Fibroblast of villous mesenchyme (primary cell): ENCODE measurements around the gene GPS1. TPM values are rescaled to one million over a fixed set of nuclear protein-coding genes. Genes with fewer than 3 reads are reported as not detected.

Experiments
- DNase-seq: peaks from one replicate; pipeline ENCODE4 v3.0.0-alpha.2; 2010; ENCODE audit warnings: low read depth
- H3K4me3 ChIP-seq: 2 replicates; pipeline ENCODE4 v1.5.1; 2011; ENCODE audit warnings: low read depth, mild to moderate bottlenecking, low read length
- CTCF ChIP-seq: IDR thresholded peaks from 2 replicates; pipeline ENCODE4 v1.5.1; 2012; ENCODE audit warnings: low read depth, mild to moderate bottlenecking, low read length; ENCODE audit not compliant: insufficient read depth
- total RNA-seq: library from RNA; depleted of rRNA; stranded (reverse); fragments of >200 nt; gene quantifications from 2 replicates; pipeline ENCODE4 v1.2.3, GENCODE V29; 2012

GPS1 gene
- total RNA-seq, 1 donor = 104 TPM

DNA sequence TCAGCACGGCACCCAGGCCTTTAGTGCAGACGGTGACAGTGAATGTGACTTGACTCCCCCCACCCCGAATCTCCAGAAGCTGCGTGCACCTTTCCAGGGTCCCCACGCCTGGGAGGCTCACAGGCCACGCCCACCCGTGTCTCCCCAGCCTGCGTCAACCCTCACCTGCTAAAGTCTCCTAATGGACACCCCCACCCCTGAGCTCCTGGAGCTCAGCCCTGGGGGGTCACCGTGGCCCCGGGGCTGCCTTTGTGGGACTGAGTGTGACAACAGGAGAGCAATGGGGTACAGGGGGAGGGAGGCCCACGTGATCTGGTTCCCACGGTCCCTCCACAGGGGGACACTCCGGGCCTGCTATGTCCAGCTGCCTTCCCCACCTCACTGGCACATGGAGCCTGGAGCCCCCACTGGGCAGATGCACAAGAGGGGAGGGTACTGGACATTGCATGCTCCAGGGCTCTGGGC is 53.8 kb downstream of the GPS1 start:
- no peak for DNase-seq
- H3K4me3 ChIP-seq = no peak overlapping the region
- no peak for TF ChIP-seq CTCF

GRCh38 chr17:82105882-82106687 is 54.4 kb downstream of the GPS1 start:
- TF ChIP-seq CTCF = peak; percentile 48
- peak; percentile 56 for DNase-seq
- no peak overlapping the region for H3K4me3 ChIP-seq

DNA sequence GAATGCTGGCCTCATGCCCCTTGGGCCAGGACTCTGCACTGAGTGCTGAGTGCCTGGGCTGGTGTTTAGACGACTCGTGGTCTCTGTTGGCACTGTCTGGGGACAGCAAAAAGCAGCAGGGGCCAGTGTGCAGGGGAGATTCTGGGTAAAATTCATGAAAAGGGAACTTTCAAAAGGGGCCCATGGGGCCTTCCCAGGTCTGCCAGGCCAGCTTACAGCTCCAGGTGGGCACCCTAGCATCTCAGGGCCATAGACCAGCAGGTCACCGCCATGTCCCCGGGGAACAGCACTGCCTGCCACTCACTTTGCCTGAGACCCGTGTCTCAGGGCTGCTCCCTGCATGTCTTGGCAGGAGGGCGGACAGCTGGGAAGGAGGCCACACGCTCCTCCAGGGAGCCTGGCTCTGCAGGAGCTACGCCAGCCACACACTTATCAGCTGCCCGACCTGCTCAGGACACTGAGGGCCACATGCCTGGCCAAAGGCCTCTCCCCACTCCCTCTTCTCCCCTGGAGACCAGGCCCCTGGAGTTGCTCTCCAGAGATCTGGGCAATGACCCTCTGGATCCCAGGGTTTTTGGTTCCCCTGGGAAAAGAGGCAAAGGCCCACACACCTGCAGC is 55.1 kb downstream of the GPS1 start:
- no peak overlapping the region for H3K4me3 ChIP-seq
- DNase-seq = no peak
- no peak for TF ChIP-seq CTCF

Other genes starting within 250 kb of the GPS1 start
- not detected in 2 replicates for gene GCGR, start 247.7 kb upstream of the GPS1 start, total RNA-seq
- 55.7 and 96.6 TPM in 2 replicates for gene MCRIP1, start 218.6 kb upstream of the GPS1 start, total RNA-seq
- not detected in 2 replicates for gene PPP1R27, start 216.8 kb upstream of the GPS1 start, total RNA-seq
- 735 and 809 TPM in 2 replicates for gene P4HB, start 191.4 kb upstream of the GPS1 start, total RNA-seq
- gene ARHGDIA, start 180.6 kb upstream of the GPS1 start, total RNA-seq = 106 and 181 TPM in 2 replicates
- gene ALYREF, start 160.3 kb upstream of the GPS1 start, total RNA-seq = 120 and 134 TPM in 2 replicates
- 101 and 150 TPM in 2 replicates for gene ANAPC11, start 160.2 kb upstream of the GPS1 start, total RNA-seq
- 0.43 and 0.64 TPM in 2 replicates for gene NPB, start 149.7 kb upstream of the GPS1 start, total RNA-seq
- gene PCYT2, start 140.5 kb upstream of the GPS1 start, total RNA-seq = 70.8 and 73.1 TPM in 2 replicates
- 14.7 and 18.0 TPM in 2 replicates for gene SIRT7, start 133.7 kb upstream of the GPS1 start, total RNA-seq
- gene MAFG, start 124.2 kb upstream of the GPS1 start, total RNA-seq = 20.0 and 23.3 TPM in 2 replicates
- gene PYCR1, start 114.6 kb upstream of the GPS1 start, total RNA-seq = 101 and 127 TPM in 2 replicates
- gene MYADML2, start 104.7 kb upstream of the GPS1 start, total RNA-seq = not detected in 2 replicates
- gene NOTUM, start 90.7 kb upstream of the GPS1 start, total RNA-seq = under 0.01 TPM in 1 of 2 replicates, not detected in the other
- gene ASPSCR1, start 74.3 kb upstream of the GPS1 start, total RNA-seq = 28.5 and 38.7 TPM in 2 replicates
- 30.7 and 33.2 TPM in 2 replicates for gene CENPX, start 29.0 kb upstream of the GPS1 start, total RNA-seq
- gene LRRC45, start 28.6 kb upstream of the GPS1 start, total RNA-seq = 12.9 and 13.4 TPM in 2 replicates
- gene RAC3, start 20.2 kb upstream of the GPS1 start, total RNA-seq = 6.4 and 9.1 TPM in 2 replicates
- gene DCXR, start 14.2 kb upstream of the GPS1 start, total RNA-seq = 40.6 and 51.9 TPM in 2 replicates
- 39.6 and 47.5 TPM in 2 replicates for gene RFNG, start 87 bp upstream of the GPS1 start, total RNA-seq
- gene DUS1L, start 13.9 kb downstream of the GPS1 start, total RNA-seq = 56.1 and 64.4 TPM in 2 replicates
- gene FASN, start 46.3 kb downstream of the GPS1 start, total RNA-seq = 274 and 280 TPM in 2 replicates
- gene CCDC57, start 160.9 kb downstream of the GPS1 start, total RNA-seq = 19.9 and 20.6 TPM in 2 replicates
- 131 and 174 TPM in 2 replicates for gene SLC16A3, start 177.1 kb downstream of the GPS1 start, total RNA-seq
- gene CSNK1D, start 221.8 kb downstream of the GPS1 start, total RNA-seq = 49.3 and 57.0 TPM in 2 replicates